GM19328 (cell line): Measurements from ENCODE around the gene LZTFL1.
"Not testable (repeated sequence)": the region's sequence is repeated elsewhere in the genome, so short reads cannot be mapped to it uniquely, and the experiment has no call there.

Experiments
- ATAC-seq: cut with Tn5 transposase; IDR thresholded peaks from one replicate; pipeline ENCODE4 v1.9.1; 2021; ENCODE audit warnings: mild to moderate bottlenecking, moderate library complexity; ENCODE audit not compliant: unreplicated experiment

The LZTFL1 gene

DNA sequence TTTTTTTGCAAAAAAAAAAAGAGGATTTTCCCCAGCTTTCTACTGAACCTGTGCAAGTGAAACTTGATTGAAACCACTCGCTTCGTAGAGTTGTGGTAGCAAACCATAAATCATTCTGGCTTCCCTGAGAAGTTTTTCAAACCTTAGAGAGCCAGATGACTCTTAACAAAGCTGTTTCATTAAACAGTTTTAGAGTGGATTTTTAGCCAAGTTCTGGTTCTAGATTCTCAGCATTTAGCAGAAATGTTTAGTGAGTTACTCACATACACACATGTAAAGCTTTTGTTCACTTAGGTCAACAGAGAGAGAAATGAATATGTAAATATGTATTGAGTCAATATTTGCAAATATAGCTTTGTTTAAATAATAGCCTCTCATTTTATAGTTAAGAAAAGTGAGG is 26.3 kb upstream of the LZTFL1 start:
- no peak for ATAC-seq

DNA sequence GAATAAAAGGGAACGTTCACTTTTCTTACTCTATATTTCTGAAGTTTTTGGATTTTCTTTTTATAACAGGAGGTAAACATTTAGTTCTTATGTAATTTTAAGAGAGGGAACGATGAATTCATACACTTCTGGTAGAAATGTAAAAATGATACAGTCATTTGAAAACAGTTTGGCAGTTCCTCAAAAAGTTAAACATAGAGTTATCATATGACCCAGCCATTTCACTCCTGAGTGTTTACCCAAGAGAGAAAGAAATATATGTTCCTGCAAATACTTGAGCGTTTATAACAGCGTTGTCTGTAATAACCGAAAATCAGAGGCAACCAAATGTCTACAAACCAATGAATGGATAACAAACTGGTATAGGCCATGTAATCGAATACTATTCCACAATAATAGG is 23.6 kb upstream of the LZTFL1 start:
- no peak for ATAC-seq

DNA sequence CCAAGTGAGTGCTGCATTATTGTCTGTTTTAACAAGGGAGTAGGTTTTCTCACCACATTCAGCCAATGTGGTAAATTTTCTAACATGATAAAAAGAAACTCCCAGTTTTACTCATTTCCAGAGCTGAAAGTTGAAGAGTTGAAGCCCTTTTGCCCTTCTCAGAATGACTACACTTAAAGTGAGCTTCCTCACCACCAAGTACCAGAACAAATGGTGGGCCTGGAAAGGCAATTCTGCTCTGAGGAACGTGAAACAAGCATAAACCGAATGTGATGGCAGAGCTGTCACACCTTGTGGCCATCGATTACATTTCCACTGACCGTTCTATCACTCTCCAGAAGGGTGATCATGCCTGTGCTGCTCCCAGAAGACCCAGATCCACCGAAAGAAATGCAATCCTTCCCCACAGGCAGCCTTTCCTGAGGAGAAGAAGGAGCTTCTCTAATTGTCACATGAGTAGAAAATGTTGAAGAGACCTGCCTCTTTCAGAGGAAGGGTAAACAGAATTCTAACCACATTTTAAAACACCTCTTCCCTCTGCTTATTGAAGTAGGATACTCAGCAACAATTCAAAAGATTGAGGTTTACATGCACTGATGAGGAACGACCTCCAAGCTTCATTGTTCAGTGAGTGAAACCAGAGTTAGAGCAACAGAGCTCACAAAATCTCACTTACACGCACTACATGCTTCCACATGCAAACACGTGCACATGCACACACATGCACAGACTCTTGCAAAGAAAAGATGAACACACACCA is 23.0 kb upstream of the LZTFL1 start:
- ATAC-seq = no peak

DNA sequence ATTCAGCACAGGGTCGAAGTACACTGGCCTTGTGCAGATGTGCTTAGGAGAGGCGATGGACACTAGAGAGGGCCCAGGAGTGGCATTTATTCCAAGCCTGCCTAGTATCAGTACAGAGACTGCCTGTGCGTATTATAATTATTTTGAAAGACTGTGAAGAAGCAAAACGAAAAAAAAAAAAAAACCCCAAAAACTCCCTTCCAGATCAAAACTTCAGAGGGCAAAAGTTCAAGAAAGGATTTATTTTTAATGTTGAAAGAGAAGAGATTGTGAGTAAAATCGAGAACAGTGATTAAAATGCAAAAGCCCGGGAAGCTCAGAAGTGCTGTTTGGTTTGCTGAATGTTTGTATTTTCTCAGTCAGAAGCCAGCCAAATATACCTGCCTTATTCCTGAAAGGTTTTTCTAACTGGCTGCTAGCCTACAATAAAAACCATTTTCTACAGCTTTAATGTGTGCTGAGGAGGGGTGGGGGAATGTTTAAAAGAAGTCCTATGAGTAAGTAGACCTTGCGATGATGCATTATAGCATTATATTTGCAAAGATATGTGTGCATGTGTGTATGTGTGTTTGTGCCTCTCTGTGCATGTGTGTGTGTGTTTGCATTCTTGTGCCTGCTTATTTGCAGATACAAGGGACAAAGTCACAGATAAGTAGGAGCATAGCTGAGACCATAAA is 19.3 kb upstream of the LZTFL1 start:
- no peak for ATAC-seq

DNA sequence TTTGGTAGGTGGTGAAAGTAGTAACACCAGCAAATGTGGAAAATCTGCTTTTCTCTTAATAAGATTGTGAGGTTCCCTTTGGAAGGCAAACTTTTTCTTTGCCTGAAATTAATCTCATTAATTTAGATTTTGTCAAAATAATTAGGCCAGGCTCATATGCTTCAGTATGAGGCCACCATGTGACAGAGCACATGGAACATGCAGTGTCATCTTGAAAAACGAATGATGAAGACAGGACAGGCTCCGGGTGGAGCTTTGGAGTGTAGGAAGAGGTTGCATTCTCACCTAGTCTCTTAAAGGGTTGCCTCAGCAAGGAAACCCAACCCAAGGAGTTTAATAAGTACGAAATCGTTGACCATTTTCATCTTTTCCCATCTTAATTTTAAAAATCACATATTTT is 18.6 kb upstream of the LZTFL1 start:
- ATAC-seq = no peak

DNA sequence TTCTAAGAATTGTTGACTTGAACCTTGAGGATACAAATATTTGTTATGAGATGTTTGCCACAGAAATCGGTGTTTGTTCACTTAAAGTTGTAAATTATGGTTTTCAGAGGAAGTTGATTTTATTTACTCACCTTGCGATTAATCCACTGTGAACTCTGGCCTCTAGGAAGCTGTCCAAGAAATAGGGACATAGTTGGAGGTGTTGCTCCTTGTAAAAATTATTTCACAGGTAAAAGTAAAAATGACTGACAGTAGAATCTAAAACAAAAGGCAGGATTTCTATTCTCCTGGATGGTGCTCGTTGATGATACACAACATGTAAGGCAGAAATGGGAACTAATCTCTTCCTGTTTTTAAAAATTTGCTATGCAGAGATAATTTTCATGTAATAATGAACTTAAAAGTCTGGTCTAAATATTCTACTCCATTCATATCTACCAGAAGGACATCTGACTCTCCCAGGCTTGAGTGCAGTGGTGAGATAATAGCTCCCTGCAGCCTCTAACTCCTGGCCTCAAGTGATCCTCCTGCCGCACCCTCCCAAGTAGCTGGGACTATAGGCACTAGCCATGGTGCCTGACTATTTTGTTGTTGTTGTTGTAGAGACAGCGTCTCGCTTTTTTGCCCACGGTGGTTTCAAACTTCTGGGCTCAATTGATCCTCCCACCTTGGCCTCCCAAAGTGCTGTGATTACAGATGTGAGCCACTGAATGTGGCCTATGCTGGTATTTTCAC is 17.1 kb upstream of the LZTFL1 start:
- ATAC-seq = no peak

DNA sequence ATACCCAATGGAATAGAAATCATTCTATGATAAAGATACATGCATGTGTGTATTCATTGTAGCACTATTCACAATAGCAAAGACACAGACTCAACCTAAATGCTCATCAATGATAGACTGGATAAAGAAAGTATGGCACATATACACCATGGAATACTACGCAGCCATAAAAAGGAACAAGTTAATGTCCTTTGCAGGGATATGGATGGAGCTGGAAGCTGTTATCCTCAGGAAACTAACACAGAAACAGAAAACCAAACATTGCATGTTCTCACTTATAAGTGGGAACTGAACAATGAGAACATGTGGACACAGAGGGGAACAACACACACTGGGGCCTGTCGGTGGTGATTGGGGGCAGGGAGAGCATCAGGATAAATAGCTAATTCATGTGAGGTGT is 15.1 kb upstream of the LZTFL1 start:
- not testable (repeated sequence) for ATAC-seq

DNA sequence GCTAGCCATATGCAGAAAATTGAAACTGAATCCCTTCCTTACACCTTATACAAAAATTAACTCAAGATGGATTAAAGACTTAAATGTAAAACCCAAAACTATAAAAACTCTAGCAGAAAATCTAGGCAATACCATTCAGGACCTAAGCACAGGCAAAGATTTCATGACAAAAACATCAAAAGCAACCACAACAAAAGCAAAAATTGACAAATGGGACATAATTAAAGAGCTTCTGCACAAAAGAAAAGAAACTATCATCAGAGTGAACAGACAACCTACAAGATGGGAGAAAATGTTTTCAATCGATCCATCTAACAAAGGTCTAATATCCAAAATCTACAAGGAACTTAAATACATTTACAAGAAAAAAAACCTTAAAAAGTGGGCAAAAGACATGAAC is 14.4 kb upstream of the LZTFL1 start:
- not testable (repeated sequence) for ATAC-seq

DNA sequence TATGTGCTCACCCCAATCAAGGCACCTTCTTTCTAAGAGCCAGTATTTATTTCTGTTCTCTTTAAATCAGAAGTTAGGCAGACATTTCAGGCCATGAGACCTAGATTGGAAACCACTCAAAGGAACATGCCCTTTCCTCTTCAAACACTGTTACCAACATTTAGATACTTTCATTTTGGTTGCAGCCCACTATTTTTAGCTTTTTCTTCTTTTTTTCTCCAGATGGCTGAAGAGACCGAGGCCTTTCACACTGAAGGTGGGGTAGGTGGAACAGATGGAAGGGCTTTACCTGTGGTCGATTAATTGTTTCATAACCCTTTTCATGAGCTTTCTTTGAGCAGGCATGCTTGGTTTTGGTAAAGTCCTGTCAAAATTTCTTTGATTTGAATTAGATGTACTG is 10.9 kb upstream of the LZTFL1 start:
- ATAC-seq = no peak

DNA sequence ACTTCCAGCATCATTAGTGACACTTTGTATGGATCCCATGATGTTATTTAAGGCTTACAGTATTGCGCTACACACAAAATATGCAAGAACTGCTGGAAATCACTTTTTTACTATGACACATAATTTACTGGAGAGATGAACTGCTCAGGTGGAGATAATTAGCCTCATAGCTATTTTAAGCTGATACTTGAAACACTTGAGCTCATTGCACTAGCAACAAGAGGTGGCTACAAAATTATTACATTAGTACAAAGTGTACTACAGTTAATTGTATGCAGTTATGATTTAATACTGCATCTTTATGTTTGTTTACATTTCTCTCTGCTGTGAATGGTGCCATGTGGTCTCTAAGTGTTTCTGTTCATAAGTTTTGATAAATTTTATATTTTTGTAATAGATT is 6.5 kb upstream of the LZTFL1 start:
- no peak for ATAC-seq

DNA sequence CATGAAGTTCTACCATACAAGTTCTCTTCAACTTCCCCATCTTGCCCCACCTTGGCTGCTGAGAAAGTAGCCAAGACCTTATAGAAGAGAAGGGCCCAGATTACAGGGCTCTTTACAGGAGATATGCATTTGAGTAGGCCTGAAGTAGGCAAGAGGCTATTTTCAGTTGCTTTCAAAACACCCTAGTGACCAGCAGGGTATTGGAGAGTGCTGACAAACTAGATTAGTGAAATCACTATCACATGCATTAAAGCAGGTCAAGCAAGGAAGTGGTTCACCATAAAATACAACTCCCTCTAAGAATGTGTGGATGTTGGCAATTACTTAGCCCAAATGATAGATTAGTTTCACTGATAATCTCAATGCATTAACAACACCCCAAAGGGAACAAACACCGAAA is 2.7 kb upstream of the LZTFL1 start:
- no peak for ATAC-seq

DNA sequence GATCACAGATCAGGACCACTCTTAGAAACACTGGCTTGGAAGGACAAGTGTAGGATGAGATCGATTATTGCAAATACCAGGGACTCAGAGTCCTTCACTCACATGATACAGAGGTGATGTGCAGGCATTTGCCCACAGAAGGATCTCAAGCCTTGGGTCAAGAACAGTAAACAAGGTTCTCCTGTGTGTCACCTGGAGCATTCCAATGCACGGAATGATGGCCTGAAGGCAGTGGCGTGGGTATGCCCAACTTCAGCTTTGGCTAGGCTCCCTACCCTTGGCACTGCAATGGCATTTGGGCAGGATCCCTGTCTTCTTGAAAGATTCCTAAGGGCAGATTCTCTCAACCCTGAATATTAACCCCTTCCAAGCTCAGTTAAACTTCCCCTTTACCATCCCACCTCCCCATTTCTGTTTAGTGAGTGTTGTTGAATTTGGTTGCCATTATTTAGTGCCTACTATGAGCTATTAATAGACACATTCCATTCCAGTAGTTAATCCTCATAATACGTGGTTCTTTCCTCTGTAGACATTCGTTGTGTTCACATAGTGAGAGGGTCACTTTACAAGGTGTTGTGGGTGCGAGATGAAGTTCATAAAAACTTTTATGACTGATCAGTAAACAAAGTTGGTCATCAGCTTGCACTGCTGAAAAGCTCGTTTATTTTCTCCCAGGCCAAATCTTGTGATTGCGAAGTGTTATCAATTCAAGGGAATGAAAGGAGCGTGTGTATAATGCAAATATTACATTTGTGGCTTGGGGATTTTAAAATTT is 1.1 kb upstream of the LZTFL1 start:
- ATAC-seq = no peak

DNA sequence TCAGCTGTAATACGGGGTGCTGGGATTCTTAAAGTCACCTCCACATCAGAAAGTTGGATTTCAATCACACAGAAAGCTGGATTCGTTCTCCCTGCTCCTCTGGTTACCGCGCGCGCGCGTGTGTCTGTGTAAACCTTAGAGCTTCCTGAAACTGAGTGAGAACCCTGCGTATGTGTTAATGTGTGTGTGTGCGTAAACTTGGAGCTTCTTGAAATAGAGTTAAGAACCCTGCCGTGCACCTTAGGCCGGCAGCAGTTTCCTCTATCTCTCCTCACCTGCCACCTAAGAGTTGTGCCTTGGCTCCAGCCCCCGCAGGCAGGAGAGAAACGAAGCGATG is 531 bp downstream of the LZTFL1 start:
- ATAC-seq = no peak

DNA sequence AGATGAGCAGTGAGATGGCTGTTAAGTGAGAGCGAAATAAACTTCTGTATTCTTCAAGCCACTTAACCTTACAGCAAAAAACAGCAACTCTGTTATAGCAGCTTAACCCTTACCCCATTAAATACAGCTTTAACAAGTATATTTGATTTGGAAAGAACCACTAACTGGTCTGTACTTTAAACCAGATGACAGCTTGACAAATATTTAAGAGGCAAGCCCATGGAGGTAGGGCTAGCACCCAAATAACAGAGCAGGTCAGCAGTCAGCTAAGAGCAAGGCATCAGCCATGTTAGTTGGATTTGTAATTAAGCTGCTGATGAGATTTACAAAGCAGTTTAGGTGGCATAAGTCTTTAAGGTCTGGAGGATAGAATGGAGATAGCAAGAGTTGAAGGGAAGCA is 3.5 kb downstream of the LZTFL1 start:
- ATAC-seq = no peak

DNA sequence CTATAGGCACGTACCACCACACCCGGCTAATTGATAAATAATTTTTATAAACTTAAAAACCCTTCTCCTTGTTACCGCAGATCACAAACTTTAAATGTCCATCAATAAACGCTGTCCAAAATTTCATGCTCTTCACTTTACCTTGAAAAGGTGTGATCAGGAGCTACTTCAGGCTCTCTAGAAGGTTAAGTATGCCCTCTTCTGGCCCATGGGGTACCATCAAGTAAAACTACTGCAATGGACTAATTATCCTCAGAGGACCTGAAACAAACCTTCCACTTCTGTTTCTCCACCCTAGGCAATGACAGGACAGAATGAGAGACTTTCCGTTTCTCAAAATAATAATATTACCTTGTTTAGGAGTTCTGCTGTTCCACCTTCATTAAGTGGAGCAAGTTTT is 9.2 kb downstream of the LZTFL1 start:
- no peak for ATAC-seq

DNA sequence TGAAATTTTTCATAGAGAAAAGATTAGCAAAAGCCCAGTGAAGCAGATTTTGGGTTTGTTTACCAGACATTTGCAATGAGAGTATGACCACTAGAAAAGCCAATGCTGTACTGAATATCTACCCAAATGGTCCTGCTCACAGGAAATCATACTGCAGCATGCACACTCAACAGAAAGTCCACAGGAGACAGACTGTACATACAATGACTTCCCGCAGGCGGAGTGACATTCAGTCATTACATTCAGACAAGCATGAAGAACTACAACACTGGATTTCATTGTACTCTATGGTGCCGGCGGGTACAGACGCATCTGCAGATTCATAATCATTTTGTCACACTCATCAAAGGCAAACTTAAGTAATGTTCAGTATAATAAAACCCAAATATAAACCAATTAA is 11.8 kb downstream of the LZTFL1 start:
- ATAC-seq = no peak

DNA sequence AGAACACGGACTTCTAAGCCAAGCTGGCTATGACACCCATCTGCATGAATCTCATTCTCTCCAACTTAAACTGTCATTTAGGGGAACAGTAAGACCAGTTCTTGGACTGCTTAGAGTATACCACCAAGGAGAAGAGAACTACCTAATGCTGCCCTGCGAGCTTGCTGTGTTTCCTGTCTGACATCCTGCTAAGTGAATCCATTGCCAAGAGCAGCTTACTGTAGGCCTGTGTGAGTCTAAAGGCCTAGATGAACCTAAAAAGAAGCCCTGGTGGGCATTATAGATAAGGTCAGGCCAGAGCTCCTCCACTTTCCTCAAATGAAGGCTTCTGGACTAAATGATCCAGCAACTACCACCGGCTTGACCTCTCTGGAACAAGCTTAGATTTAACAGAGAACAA is 15.0 kb downstream of the LZTFL1 start:
- no peak for ATAC-seq

DNA sequence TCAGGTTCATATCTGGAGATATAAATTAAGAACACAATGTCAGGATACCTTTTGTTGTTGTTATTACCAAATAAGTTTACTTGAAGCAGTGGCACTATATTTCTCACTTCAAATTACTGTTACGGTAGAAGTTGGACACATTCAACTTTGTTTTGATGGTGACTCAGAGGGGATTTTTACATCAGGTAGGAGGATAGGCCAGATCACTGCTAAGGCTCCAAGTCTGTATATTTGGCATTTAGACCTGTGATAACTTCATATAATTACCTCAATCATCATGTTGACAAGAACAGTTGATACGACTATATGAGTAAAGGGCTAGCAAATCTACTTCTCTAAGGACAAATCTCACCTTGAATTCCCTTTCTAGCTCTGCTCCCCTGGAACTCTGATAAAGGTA is 15.6 kb downstream of the LZTFL1 start:
- no peak for ATAC-seq

DNA sequence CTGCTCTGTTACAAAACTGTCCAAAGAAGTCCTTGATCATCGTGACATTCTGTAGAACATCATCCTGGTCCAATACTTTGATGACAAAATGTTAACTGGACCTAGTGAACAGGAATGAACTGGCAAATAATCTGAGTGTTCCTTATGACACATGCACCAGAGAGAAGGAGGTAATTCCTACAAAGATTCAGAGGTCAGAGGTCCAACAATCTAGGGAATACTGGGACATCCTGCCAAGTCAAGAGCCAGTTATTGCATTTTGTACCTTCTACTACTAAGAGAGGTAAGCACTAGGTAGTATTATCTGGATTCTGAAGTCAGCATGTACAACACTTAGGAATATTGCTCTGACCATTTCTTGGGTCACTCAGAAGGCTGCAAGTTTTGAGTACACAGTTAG is 20.8 kb downstream of the LZTFL1 start:
- ATAC-seq = no peak

DNA sequence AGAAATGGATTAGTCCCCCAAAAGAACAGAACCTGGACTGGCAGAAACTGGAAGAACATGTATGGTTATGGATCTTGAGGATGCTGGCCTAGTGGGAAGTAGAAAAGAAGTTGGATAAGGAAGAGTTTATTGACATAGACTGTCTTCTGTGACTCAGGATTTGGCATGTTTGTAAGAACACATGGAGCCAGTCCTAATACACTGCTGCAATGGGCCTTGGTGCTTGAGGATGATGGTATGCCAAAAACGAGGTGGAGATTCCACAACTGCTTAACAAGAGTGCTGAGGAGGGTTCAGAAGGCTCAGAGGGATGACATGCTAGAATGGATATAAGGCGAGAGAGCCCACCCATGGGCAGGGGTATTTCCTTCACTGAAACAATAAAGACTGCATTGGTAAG is 22.4 kb downstream of the LZTFL1 start:
- ATAC-seq = no peak

DNA sequence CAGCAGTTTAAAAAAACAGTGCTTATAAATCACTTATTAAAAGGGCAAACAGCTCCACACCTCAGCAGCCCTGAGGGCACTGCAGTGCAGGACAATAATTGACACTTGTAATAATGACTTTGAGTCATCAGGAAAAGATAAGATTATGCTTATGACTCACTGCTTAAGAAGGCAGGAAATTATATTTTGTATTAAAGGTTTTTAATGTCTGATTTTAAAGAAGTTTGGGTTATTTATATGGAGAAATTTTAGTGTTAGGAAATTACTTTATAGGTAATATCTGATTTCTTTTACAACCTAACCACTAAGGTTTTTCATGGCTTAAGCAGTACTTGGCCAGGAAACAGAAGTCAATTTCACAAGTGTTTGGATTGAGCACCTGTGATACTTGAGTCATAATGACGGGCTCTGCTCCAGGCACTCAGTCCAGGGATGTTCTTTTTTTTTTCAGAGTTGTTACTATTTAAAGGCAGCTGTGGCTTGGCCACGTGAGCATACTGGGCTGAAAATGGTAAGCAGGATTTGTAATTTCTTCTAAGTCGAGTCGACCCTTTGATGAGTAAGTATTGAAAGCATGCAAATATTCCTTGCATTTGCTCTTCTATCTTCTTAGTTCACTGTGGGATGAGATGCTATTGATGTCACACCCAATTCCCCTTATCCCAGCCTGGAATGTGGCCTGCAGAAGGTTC is 23.9 kb downstream of the LZTFL1 start:
- no peak for ATAC-seq
